Nephron (organoid): ENCODE data around the gene RADIL.

Experiments
- H3K27ac Mint-ChIP-seq, 3 experiments: 2 replicates each; pipeline ENCODE4 v1.8.0; 2020; ENCODE audit warnings: mixed read lengths in 3 of 3, mild to moderate bottlenecking in 2 of 3, moderate library complexity in 1 of 3
- H3K27me3 Mint-ChIP-seq: 2 replicates; pipeline ENCODE4 v1.8.0; 2021; ENCODE audit warnings: low read depth, mild to moderate bottlenecking, moderate library complexity, mixed read lengths
- H3K36me3 Mint-ChIP-seq: 2 replicates; pipeline ENCODE4 v1.8.0; 2020; ENCODE audit warnings: low read depth, mixed read lengths
- H3K4me1 Mint-ChIP-seq: 2 replicates; pipeline ENCODE4 v1.8.0; 2020; ENCODE audit warnings: mixed read lengths
- H3K4me3 Mint-ChIP-seq, 3 experiments: 2 replicates each; pipeline ENCODE4 v1.8.0; 2020; ENCODE audit warnings: mild to moderate bottlenecking in 3 of 3, mixed read lengths in 3 of 3, moderate library complexity in 2 of 3
- H3K9me3 Mint-ChIP-seq: 2 replicates; pipeline ENCODE4 v1.8.0; 2020; ENCODE audit warnings: mixed read lengths
- TF ChIP-seq, protein P1 (sequence below), 3 experiments: fragments of 200-600 bp; sonication (generic); IDR thresholded peaks; one replicate each; pipeline ENCODE4 v1.5.0; 2021; ENCODE audit warnings: antibody characterized with exemption in 3 of 3; ENCODE audit not compliant: unreplicated experiment in 3 of 3

RADIL gene

DNA sequence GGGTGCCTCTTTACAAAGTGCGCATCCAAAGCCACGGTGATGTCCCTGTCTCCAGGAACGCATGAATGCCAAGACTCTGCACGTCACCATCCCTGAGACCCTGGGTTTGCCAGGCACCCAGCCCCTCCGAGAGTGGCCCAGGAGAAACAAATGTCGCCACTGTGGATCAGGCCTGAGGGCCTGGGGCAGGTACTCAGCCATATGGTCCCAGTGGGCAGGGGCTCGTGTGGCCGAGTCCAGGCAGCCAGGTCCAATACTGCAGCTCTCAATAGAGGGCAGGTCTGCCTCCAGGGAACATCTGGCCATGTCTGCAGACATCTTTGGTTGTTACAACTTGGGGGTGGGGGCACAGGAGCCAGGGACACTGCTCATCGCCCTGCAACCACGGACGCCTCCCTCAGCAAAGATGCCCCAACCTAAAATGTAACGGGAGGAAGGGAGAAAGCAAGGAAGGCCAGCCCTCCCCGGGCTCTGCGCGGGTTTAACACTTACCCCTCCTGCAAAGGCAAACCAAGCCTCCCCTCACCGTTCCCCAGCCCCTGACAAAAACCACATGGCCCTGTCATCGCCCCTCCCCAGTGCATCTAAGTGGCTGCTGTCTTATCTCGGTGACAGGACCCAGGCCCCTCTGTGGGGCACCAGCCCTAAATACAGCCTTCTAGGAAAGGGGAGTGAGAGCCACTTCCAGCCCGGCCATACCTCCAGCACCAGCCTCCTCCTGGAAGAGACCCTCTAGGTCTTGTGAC is 11.4 kb downstream of the RADIL start:
- Mint-ChIP-seq H3K27ac (peak overlapping the region in 2 of 3 experiments; percentile 73 to 93), H3K36me3 (peaks cover 7% of the 10 kb centered on the region), H3K27me3 (peaks cover 8% of the 10 kb centered on the region), H3K4me1 (peaks cover 5% of the 10 kb centered on the region), H3K9me3 (peaks cover 11% of the 10 kb centered on the region), H3K4me3 (peak overlapping the region in 2 of 3 experiments; percentile 26 to 29)
- TF ChIP-seq, protein P1, sequence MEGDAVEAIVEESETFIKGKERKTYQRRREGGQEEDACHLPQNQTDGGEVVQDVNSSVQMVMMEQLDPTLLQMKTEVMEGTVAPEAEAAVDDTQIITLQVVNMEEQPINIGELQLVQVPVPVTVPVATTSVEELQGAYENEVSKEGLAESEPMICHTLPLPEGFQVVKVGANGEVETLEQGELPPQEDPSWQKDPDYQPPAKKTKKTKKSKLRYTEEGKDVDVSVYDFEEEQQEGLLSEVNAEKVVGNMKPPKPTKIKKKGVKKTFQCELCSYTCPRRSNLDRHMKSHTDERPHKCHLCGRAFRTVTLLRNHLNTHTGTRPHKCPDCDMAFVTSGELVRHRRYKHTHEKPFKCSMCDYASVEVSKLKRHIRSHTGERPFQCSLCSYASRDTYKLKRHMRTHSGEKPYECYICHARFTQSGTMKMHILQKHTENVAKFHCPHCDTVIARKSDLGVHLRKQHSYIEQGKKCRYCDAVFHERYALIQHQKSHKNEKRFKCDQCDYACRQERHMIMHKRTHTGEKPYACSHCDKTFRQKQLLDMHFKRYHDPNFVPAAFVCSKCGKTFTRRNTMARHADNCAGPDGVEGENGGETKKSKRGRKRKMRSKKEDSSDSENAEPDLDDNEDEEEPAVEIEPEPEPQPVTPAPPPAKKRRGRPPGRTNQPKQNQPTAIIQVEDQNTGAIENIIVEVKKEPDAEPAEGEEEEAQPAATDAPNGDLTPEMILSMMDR (IDR thresholded peaks at IDR 0.05; ENCODE audit: unreplicated experiment in 3 of 3), result no peak

DNA sequence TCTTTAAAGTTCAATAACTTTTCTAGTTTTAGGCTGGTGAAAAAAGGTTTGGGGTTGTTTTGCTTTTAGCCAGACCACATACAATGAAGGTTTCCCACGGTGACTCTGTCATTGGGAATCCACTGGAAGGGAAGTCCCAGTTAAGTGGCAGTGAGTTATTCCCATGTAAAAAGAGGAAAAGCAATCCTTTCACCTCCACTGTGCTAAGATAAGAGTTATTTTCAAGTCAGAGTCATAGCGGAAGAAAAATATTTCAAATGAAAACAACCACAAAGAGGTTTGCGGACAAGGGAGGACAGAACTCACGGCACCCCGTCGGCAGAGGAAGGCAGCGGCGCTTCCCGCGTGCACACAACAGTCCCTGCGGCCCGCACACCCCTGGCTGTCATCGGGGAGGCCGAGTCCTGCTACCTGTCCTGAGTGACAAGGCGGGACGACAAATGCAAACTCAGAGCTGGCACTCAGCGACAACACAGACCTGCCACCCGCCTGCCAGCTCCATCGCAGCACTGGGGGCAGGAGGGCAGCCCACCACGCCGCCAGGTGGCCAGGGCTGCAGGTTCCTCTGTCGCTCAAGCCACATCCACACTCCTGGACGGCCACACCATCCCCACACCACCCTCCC is 12.3 kb downstream of the RADIL start:
- peaks cover 16% of the 10 kb centered on the region for H3K9me3 Mint-ChIP-seq
- peaks cover 5% of the 10 kb centered on the region for H3K4me1 Mint-ChIP-seq
- H3K4me3 Mint-ChIP-seq, result peak overlapping the region in 1 of 3 experiments; percentile 9
- peak overlapping the region in 2 of 3 experiments; percentile 57 to 75 for H3K27ac Mint-ChIP-seq
- TF ChIP-seq, protein P1 (IDR thresholded peaks at IDR 0.05; ENCODE audit: unreplicated experiment in 3 of 3), result no peak
- peaks cover 7% of the 10 kb centered on the region for H3K36me3 Mint-ChIP-seq
- H3K27me3 Mint-ChIP-seq, result peaks cover 8% of the 10 kb centered on the region

DNA sequence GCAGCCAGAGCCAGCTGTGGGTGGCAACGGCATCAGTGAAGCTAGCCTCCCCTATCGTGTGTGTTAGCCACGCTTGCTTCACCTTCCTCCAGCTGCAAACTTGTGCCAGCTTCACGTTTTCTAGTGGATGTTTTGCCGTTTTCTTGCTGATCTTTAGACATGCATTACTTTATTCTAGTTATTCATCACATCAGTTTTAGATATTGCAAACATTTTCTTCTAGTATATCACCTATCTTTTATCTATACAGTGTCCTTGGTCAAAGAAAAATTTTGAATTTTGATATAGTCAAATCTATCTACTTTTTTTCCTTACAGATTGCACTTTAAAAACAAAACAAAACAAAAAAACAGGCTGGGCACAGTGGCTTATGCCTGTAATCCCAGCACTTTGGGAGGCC is 15.0 kb downstream of the RADIL start:
- H3K27me3 Mint-ChIP-seq, result peaks cover 8% of the 10 kb centered on the region
- H3K4me1 Mint-ChIP-seq, result peaks cover 5% of the 10 kb centered on the region
- no peak overlapping the region for H3K4me3 Mint-ChIP-seq
- TF ChIP-seq, protein P1 (IDR thresholded peaks at IDR 0.05; ENCODE audit: unreplicated experiment in 3 of 3), result no peak
- H3K9me3 Mint-ChIP-seq, result peaks cover 26% of the 10 kb centered on the region
- peaks cover 7% of the 10 kb centered on the region for H3K36me3 Mint-ChIP-seq
- no peak overlapping the region for H3K27ac Mint-ChIP-seq

DNA sequence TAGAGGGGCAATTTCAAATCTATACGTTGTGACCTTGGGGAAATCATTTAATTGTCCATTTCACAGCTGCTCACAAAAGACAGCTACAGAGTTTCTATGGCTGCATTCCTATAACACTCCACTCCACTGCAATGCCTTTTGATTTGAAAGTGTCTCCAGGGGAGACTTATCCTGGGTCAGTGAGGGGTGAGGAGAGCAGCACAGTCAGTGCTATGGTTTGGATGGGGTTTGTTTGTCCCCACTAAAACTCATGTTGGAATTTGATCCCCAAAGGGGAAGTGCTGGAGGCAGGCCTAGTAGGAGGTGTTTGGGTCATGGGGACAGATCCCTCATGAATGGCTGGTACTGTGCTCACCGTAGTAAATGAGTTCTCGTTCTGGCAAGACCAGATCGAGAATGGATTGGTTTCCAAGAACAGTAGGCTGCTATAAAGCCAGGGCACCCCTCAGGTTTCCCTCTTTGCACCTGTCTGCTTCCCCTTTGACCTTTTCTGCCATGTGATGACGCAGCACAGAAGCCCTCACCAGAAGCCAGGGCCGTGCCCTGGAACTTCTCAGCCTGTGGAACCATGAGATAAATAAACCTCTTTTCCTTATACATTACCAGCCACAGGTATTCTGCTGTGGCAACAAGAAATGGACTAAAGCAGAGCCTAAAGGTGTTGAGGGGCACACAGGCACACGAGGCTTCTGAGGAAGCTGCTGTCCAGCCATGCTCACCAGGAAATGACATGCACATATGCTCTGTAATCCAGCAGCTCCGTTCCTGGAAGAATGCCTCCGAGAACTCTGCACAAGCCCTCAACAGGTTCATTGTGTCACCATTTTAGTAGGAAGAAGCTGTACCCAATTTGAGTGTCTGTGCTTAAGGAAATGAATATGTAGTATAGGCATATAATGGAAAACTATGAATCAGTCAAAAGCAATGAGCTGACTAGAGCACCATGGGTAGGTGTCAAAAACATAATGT is 16.7 kb downstream of the RADIL start:
- no peak overlapping the region for H3K27ac Mint-ChIP-seq
- peaks cover 11% of the 10 kb centered on the region for H3K36me3 Mint-ChIP-seq
- peaks cover 5% of the 10 kb centered on the region for H3K4me1 Mint-ChIP-seq
- peaks cover 33% of the 10 kb centered on the region for H3K9me3 Mint-ChIP-seq
- TF ChIP-seq, protein P1 (IDR thresholded peaks at IDR 0.05; ENCODE audit: unreplicated experiment in 3 of 3), result no peak
- H3K27me3 Mint-ChIP-seq, result no peaks in the 10 kb centered on the region
- no peak overlapping the region for H3K4me3 Mint-ChIP-seq

DNA sequence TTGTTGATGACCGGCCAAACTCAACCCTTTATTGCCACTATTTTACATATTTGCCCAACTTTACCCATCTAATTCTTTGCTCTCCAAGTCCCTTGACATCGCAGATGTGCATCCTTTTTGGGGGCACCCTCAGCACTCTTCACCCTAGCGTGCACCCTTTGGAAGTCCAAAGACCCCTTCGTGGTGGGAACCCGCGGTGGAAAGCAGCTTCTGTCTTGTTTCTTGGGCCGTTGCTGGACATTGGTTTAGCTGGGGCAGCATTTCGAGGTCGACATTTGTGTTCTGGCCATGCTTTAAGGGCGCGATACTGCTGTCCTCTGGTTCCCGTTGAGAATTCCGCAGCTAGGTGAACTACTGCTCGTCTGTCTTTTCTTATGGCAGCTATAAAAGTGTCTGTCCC is 21.4 kb downstream of the RADIL start:
- Mint-ChIP-seq H3K36me3 (peaks cover 4% of the 10 kb centered on the region), H3K27me3 (no peaks in the 10 kb centered on the region), H3K27ac (no peak overlapping the region), H3K4me1 (no peaks in the 10 kb centered on the region), H3K4me3 (no peak overlapping the region), H3K9me3 (peaks cover 22% of the 10 kb centered on the region)
- TF ChIP-seq, protein P1 (IDR thresholded peaks at IDR 0.05; ENCODE audit: unreplicated experiment in 3 of 3), result no peak
